Small intestine (tissue), 7 donors: ENCODE measurements around the gene SLC31A1. TPM values are rescaled to one million over a fixed set of nuclear protein-coding genes. Genes with fewer than 3 reads are reported as not detected.

Experiments used
- DNase-seq, 2 donors: peaks; one replicate each; pipeline versions ENCODE4 v3.0.0 to v3.0.0-alpha.2; 2013
- FAIRE-seq: peaks from 2 replicates; lab custom pipeline; 2012; peaks lifted over from hg19 to GRCh38; lab: Jason Lieb, UNC
- H3K27ac ChIP-seq, 3 donors: one replicate each; pipeline ENCODE4 v1.5.1; 2013; ENCODE audit warnings: low read length in 2 of 3, mild to moderate bottlenecking in 2 of 3, control low read depth in 1 of 3, inconsistent platforms in 1 of 3, low read depth in 1 of 3, moderate library complexity in 1 of 3
- H3K27me3 ChIP-seq, 3 donors: one replicate each; pipeline ENCODE4 v1.6.1; 2013; ENCODE audit warnings: low read length in 3 of 3, inconsistent platforms in 1 of 3; ENCODE audit not compliant: control insufficient read depth in 3 of 3, insufficient read depth in 3 of 3
- H3K36me3 ChIP-seq, 3 donors: one replicate each; pipeline ENCODE4 v1.6.1; 2013; ENCODE audit warnings: low read length in 3 of 3, inconsistent platforms in 1 of 3, low read depth in 1 of 3, mild to moderate bottlenecking in 1 of 3, moderate library complexity in 1 of 3; ENCODE audit not compliant: control insufficient read depth in 3 of 3, insufficient read depth in 2 of 3
- H3K4me1 ChIP-seq, 3 donors: one replicate each; pipeline ENCODE4 v1.6.1; 2013; ENCODE audit warnings: low read length in 2 of 3, inconsistent platforms in 1 of 3, low read depth in 1 of 3, mild to moderate bottlenecking in 1 of 3, moderate library complexity in 1 of 3; ENCODE audit not compliant: control insufficient read depth in 3 of 3, insufficient read depth in 2 of 3
- H3K4me3 ChIP-seq, 3 donors: one replicate each; pipeline ENCODE4 v1.5.1; 2013; ENCODE audit warnings: low read length in 3 of 3, control low read depth in 1 of 3, inconsistent platforms in 1 of 3, low read depth in 1 of 3, mild to moderate bottlenecking in 1 of 3, moderate library complexity in 1 of 3
- H3K9me3 ChIP-seq, 2 donors: one replicate each; pipeline ENCODE4 v1.6.1; 2013; ENCODE audit warnings: low read depth in 1 of 2, low read length in 1 of 2; ENCODE audit not compliant: control insufficient read depth in 2 of 2, insufficient read depth in 1 of 2
- WGBS, 3 donors: extraction: QIAGEN DNeasy Blood & Tissue Kit; methylation state at CpG; one replicate each; pipeline ENCODE4 v1.1.7; 2013; 5-methylcytosine and 5-hydroxymethylcytosine counted together
- polyA plus RNA-seq, 4 donors: library from polyadenylated mRNA; stranded (reverse) in 3 of 4; unstranded in 1 of 4; fragments of 200-250 nt in 3 of 4; fragments of 120-200 nt in 1 of 4; gene quantifications; one replicate each; pipeline versions ENCODE4 v1.2.1 to v1.2.3, GENCODE V29; 2013
- donor health status: healthy with polysubstance abuse.
- donor health status: control.
- donor health status: control.
- donor health status: Bipolar disorder and iron deficiency.
- donor health status: healthy.

SLC31A1 gene
- polyA plus RNA-seq, 4 donors: 27.5 to 40.6 (median 29.6) TPM

- H3K36me3 ChIP-seq: peaks cover 13 to 40% (median 22%) of the 10 kb centered on the region in 3 donors
Observed at GRCh38 chr9:113183956-113184488, 37.3 kb upstream of the SLC31A1 start.

GRCh38 chr9:113184539-113184938, 36.8 kb upstream of the SLC31A1 start:
- H3K27ac ChIP-seq: no peak overlapping the region
- no peaks in the 10 kb centered on the region for H3K4me1 ChIP-seq
- peaks cover 13 to 40% (median 20%) of the 10 kb centered on the region in 3 donors for H3K36me3 ChIP-seq
- FAIRE-seq (no peak), DNase-seq (no peak)
- no peaks in the 10 kb centered on the region for H3K9me3 ChIP-seq
- 87 to 94% (median 88%) methylated on average over 2 of the region's 2 CpGs for WGBS, 3 donors
- no peaks in the 10 kb centered on the region for H3K27me3 ChIP-seq
- H3K4me3 ChIP-seq: no peak overlapping the region

More at GRCh38 chr9:113183956-113184488, 37.3 kb upstream of the SLC31A1 start:
- H3K4me1 ChIP-seq: no peaks in the 10 kb centered on the region
- WGBS, 3 donors: 91 to 100% (median 97%) methylated on average over 2 of the region's 2 CpGs
- FAIRE-seq (no peak), DNase-seq (no peak)
- H3K9me3 ChIP-seq: no peaks in the 10 kb centered on the region
- H3K27ac ChIP-seq: no peak overlapping the region
- no peak overlapping the region for H3K4me3 ChIP-seq
- H3K27me3 ChIP-seq: no peaks in the 10 kb centered on the region

GRCh38 chr9:113185271-113185670, 36.1 kb upstream of the SLC31A1 start:
- Histone ChIP-seq H3K36me3 (peaks cover 13 to 41% (median 20%) of the 10 kb centered on the region in 3 donors), H3K9me3 (no peaks in the 10 kb centered on the region), H3K27me3 (no peaks in the 10 kb centered on the region), H3K4me3 (no peak overlapping the region), H3K27ac (no peak overlapping the region), H3K4me1 (no peaks in the 10 kb centered on the region)
- FAIRE-seq (no peak), DNase-seq (no peak)
- WGBS, 3 donors: 89 to 98% (median 94%) methylated on average over 4 of the region's 4 CpGs

- DNase-seq (no peak), FAIRE-seq (no peak)
- H3K36me3 ChIP-seq: peaks cover 13 to 42% (median 24%) of the 10 kb centered on the region in 3 donors
- no peaks in the 10 kb centered on the region for H3K27me3 ChIP-seq
- 96 to 97% (median 97%) methylated on average over 7 of the region's 7 CpGs for WGBS, 3 donors
- no peaks in the 10 kb centered on the region for H3K4me1 ChIP-seq
- H3K27ac ChIP-seq: no peak overlapping the region
- H3K4me3 ChIP-seq: no peak overlapping the region
- H3K9me3 ChIP-seq: no peaks in the 10 kb centered on the region
Observed at GRCh38 chr9:113186137-113186755, 35.1 kb upstream of the SLC31A1 start.

GRCh38 chr9:113187929-113188595, 33.3 kb upstream of the SLC31A1 start:
- no peak for FAIRE-seq
- no peaks in the 10 kb centered on the region for H3K27me3 ChIP-seq
- peak overlapping the region in 1 of 3 donors; percentile 72 for H3K27ac ChIP-seq
- H3K4me1 ChIP-seq: no peaks in the 10 kb centered on the region
- WGBS, 3 donors: 85 to 96% (median 89%) methylated on average over 9 of the region's 9 CpGs
- H3K36me3 ChIP-seq: peaks cover 8 to 40% (median 25%) of the 10 kb centered on the region in 3 donors
- H3K4me3 ChIP-seq: no peak overlapping the region
- no peaks in the 10 kb centered on the region for H3K9me3 ChIP-seq
- DNase-seq: peak in 1 of 2 donors; percentile 21

GRCh38 chr9:113192455-113192854, 28.9 kb upstream of the SLC31A1 start:
- Histone ChIP-seq H3K4me3 (no peak overlapping the region), H3K27me3 (no peaks in the 10 kb centered on the region), H3K27ac (no peak overlapping the region), H3K4me1 (no peaks in the 10 kb centered on the region), H3K36me3 (peaks cover 4 to 24% (median 15%) of the 10 kb centered on the region in 3 donors), H3K9me3 (no peaks in the 10 kb centered on the region)
- 40 to 65% (median 60%) methylated on average over 2 of the region's 2 CpGs for WGBS, 3 donors
- FAIRE-seq (no peak), DNase-seq (no peak)

GRCh38 chr9:113199683-113200329, 21.5 kb upstream of the SLC31A1 start:
- Histone ChIP-seq H3K36me3 (peaks cover 10 to 21% (median 15%) of the 10 kb centered on the region in 3 donors), H3K27me3 (no peaks in the 10 kb centered on the region), H3K4me1 (no peaks in the 10 kb centered on the region), H3K27ac (no peak overlapping the region), H3K4me3 (no peak overlapping the region), H3K9me3 (no peaks in the 10 kb centered on the region)
- DNase-seq (no peak), FAIRE-seq (no peak)
- 72 to 81% (median 75%) methylated on average over 4 of the region's 4 CpGs for WGBS, 3 donors

- WGBS, 3 donors: 87 to 96% (median 93%) methylated on average over 2 of the region's 2 CpGs
- no peak for FAIRE-seq
- no peaks in the 10 kb centered on the region for H3K27me3 ChIP-seq
- H3K27ac ChIP-seq: no peak overlapping the region
- DNase-seq: no peak
- no peaks in the 10 kb centered on the region for H3K4me1 ChIP-seq
- H3K4me3 ChIP-seq: no peak overlapping the region
- no peaks in the 10 kb centered on the region for H3K9me3 ChIP-seq
- H3K36me3 ChIP-seq: peaks cover 8 to 28% (median 11%) of the 10 kb centered on the region in 3 donors
Observed at GRCh38 chr9:113205432-113205831, 15.9 kb upstream of the SLC31A1 start.
